Measurements from ENCODE around the gene RAC3.

Gene RAC3

GRCh38 chr17:82060001-82060380, 28.5 kb downstream of the RAC3 start:
- DNase-seq (ENCODE audit: low read depth) = no peak
- TF ChIP-seq, protein P1, sequence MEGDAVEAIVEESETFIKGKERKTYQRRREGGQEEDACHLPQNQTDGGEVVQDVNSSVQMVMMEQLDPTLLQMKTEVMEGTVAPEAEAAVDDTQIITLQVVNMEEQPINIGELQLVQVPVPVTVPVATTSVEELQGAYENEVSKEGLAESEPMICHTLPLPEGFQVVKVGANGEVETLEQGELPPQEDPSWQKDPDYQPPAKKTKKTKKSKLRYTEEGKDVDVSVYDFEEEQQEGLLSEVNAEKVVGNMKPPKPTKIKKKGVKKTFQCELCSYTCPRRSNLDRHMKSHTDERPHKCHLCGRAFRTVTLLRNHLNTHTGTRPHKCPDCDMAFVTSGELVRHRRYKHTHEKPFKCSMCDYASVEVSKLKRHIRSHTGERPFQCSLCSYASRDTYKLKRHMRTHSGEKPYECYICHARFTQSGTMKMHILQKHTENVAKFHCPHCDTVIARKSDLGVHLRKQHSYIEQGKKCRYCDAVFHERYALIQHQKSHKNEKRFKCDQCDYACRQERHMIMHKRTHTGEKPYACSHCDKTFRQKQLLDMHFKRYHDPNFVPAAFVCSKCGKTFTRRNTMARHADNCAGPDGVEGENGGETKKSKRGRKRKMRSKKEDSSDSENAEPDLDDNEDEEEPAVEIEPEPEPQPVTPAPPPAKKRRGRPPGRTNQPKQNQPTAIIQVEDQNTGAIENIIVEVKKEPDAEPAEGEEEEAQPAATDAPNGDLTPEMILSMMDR (conservative IDR thresholded peaks at IDR 0.05; ENCODE audit: low read depth, low read length) = no peak
- H3K4me3 ChIP-seq (ENCODE audit: low read length) = no peak overlapping the region

DNA sequence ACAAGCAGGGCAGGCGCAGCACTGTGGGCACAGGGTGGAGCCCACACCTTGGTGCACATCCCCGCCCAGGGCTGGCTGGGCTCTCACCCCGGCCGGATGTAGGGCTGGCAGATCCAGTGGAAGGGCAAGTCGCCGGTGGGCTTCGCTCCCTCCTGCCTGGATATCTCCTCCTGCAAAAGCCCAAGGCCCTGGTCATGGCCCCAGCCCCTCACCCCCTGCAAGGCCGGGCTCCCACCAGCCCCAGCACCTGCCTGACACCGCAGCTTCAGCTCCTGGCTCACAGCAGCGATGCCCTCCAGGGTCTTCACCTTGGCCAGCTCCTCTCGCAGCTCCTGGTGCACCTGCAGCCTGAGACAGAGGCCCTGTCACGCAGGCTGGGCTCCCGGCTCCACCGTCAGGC, 29.1 kb downstream of the RAC3 start:
- no peak overlapping the region for H3K4me3 ChIP-seq (ENCODE audit: low read length)
- DNase-seq (ENCODE audit: low read depth) = no peak
- TF ChIP-seq, protein P1 (conservative IDR thresholded peaks at IDR 0.05; ENCODE audit: low read depth, low read length) = no peak

DNA sequence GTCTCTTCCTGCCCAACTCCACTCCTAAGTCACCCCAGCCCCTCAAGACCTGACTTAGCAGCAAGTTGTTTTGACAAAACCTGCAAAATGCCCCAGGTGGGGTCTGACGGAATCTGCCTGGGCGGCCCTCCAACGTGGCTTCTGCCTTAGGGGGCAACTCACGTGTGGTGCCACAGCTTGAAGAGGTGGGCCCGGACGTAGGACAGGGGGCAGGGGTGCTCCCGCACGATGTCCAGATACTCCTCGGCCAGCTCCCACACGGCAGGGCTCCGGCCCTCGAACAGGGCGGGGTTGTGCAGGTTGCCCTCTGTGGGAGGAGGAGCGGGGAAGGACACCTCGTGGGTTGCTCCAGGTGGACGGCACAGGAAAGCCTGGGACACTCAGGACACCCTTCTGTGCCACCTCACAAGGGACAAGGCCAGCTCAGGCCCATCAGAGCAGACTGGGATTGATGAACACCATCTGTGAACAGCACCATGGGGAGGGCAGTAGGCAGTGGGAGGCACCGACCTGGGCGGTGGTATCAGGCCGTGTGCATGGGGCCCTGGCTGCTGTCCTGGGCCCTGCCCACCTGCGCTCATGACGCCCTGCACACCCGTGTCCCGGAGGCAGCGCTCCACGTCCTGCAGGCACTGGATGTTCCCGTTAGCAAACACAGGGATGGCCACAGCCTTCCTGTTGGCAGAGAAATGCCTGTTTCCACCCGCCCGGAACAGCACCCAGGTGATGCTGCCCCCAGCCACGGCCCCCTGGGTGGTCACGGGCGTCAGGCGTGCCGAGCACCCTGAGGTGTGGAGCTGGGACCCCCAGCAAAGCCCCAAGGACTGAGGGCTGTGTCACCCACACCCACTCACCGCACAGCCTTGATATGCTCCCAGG, 29.8 kb downstream of the RAC3 start:
- no peak for DNase-seq (ENCODE audit: low read depth)
- TF ChIP-seq, protein P1 (conservative IDR thresholded peaks at IDR 0.05; ENCODE audit: low read depth, low read length) = no peak
- H3K4me3 ChIP-seq (ENCODE audit: low read length) = no peak overlapping the region

- DNase-seq (ENCODE audit: low read depth) = no peak
- TF ChIP-seq, protein P1 (conservative IDR thresholded peaks at IDR 0.05; ENCODE audit: low read depth, low read length) = no peak
- no peak overlapping the region for H3K4me3 ChIP-seq (ENCODE audit: low read length)
Measured at GRCh38 chr17:82062076-82062983, 30.9 kb downstream of the RAC3 start.

DNA sequence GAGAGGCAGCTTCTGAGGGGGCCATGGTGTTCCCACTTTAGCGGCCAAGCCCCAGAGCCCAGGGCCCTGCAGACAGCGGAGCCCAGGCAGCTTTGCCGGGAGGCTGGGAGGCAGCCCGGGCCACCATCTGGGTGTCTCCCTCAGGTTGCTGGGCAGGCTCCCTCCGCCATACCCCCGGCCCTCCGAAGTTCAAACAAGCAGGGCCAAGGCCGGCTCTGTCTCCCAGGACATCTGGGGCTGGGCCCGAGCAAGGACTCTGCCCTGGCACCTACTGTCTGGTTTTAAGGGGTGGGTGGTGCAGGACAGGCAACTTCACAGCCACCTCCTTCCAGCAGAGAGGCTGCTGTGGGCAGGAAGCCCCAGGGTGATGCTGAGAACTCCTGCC, 31.5 kb downstream of the RAC3 start:
- DNase-seq (ENCODE audit: low read depth) = no peak
- no peak overlapping the region for H3K4me3 ChIP-seq (ENCODE audit: low read length)
- TF ChIP-seq, protein P1 (conservative IDR thresholded peaks at IDR 0.05; ENCODE audit: low read depth, low read length) = no peak

GRCh38 chr17:82063424-82064415, 32.2 kb downstream of the RAC3 start:
- no peak overlapping the region for H3K4me3 ChIP-seq (ENCODE audit: low read length)
- TF ChIP-seq, protein P1 (conservative IDR thresholded peaks at IDR 0.05; ENCODE audit: low read depth, low read length) = no peak
- no peak for DNase-seq (ENCODE audit: low read depth)

Data from retinal pigment epithelial cell (primary cell).